ENCODE results near the gene NHS.

NHS gene
- total RNA-seq, result 0.22 to 10.8 (median 1.6) reads per million in 18 experiments

- DNase-seq, result no peak
Observed at GRCh38 chrX:17374619-17375366, at the start of gene NHS. Gene NHS, plus strand, starts transcription at chrX:17375200. Its CDS starts 558 bp downstream, at chrX:17375758.

- no peak for DNase-seq
Observed at GRCh38 chrX:17328837-17329236, 46.2 kb upstream of the NHS start.

- no peak for DNase-seq
Observed at GRCh38 chrX:17336377-17336776, 38.6 kb upstream of the NHS start.

- DNase-seq, result no peak
Observed at GRCh38 chrX:17355976-17356375, 19.0 kb upstream of the NHS start.

- no peak for DNase-seq
Observed at GRCh38 chrX:17359500-17359899, 15.5 kb upstream of the NHS start.

GRCh38 chrX:17361620-17362019 lies 13.4 kb upstream of the NHS start:
- DNase-seq, result no peak

GRCh38 chrX:17368002-17368401 lies 7.0 kb upstream of the NHS start:
- no peak for DNase-seq

GRCh38 chrX:17369309-17369708 lies 5.7 kb upstream of the NHS start:
- DNase-seq, result no peak

GRCh38 chrX:17370191-17370590 lies 4.8 kb upstream of the NHS start:
- no peak for DNase-seq

- no peak for DNase-seq
Observed at GRCh38 chrX:17372052-17372451, 2.9 kb upstream of the NHS start.

GRCh38 chrX:17373337-17373736 lies 1.7 kb upstream of the NHS start:
- DNase-seq, result no peak

GRCh38 chrX:17375367-17375636 lies 302 bp downstream of the NHS start:
- no peak for DNase-seq

- no peak for DNase-seq
Observed at GRCh38 chrX:17375637-17376430, 834 bp downstream of the NHS start.

GRCh38 chrX:17376431-17377077 lies 1.6 kb downstream of the NHS start:
- DNase-seq, result no peak

- no peak for DNase-seq
Observed at GRCh38 chrX:17377091-17377717, 2.2 kb downstream of the NHS start.

- DNase-seq, result no peak
Observed at GRCh38 chrX:17377795-17378194, 2.8 kb downstream of the NHS start.

- no peak for DNase-seq
Observed at GRCh38 chrX:17380221-17380620, 5.2 kb downstream of the NHS start.

- DNase-seq, result no peak
Observed at GRCh38 chrX:17390419-17390850, 15.4 kb downstream of the NHS start.

GRCh38 chrX:17395154-17395553 lies 20.2 kb downstream of the NHS start:
- no peak for DNase-seq

- DNase-seq, result no peak
Observed at GRCh38 chrX:17397074-17397473, 22.1 kb downstream of the NHS start.

GRCh38 chrX:17403189-17403691 lies 28.2 kb downstream of the NHS start:
- no peak for DNase-seq

GRCh38 chrX:17403972-17404371 lies 29.0 kb downstream of the NHS start:
- DNase-seq, result no peak

Measured in inflammatory macrophage (primary cell).